Ascending aorta (tissue), 2 donors: ENCODE data around the gene DHRSX. TPM values are rescaled to one million over a fixed set of nuclear protein-coding genes. Genes with fewer than 3 reads are reported as not detected.

Experiments used
- DNase-seq, 2 donors: peaks; one replicate each; pipeline ENCODE4 v3.0.0-alpha.2; 2019; ENCODE audit warnings: low spot score in 2 of 2
- H3K27ac ChIP-seq, 2 donors: fragments of 200-600 bp; sonication (generic); one replicate each; pipeline ENCODE4 v1.5.1; 2016 to 2017; ENCODE audit warnings: mild to moderate bottlenecking in 1 of 2
- H3K27me3 ChIP-seq: fragments of 200-600 bp; sonication (generic); one replicate; pipeline ENCODE4 v1.5.1; 2017
- H3K36me3 ChIP-seq, 2 donors: fragments of 200-600 bp; sonication (generic); one replicate each; pipeline ENCODE4 v1.5.1; 2016
- H3K4me1 ChIP-seq, 2 donors: fragments of 200-600 bp; sonication (generic); one replicate each; pipeline ENCODE4 v1.5.1; 2016 to 2017; ENCODE audit warnings: mild to moderate bottlenecking in 1 of 2
- H3K4me3 ChIP-seq, 2 donors: fragments of 200-600 bp; sonication (generic); one replicate each; pipeline ENCODE4 v1.5.1; 2016 to 2017; ENCODE audit warnings: mild to moderate bottlenecking in 1 of 2
- H3K9me3 ChIP-seq, 2 donors: fragments of 200-600 bp; sonication (generic); one replicate each; pipeline ENCODE4 v1.5.1; 2016
- CTCF ChIP-seq, 3 experiments: fragments of 200-600 bp in 2 of 3; fragments of 450-650 bp in 1 of 3; sonication (generic) in 2 of 3; IDR thresholded peaks; one replicate each; pipeline ENCODE4 v1.5.1; 2016 to 2019; ENCODE audit warnings: antibody characterized with exemption in 3 of 3, mild to moderate bottlenecking in 1 of 3, moderate library complexity in 1 of 3
- intact Hi-C: fragments of 100-400 bp; cut with DNase I; formaldehyde crosslinking; loops from one replicate; pipeline ENCODE4 v1.15.1; 2023
- total RNA-seq: library from RNA; depleted of rRNA; stranded (reverse); fragments of >200 nt; gene quantifications from one replicate; pipeline ENCODE4 v1.1.0, GENCODE V29; 2016

The DHRSX gene
- total RNA-seq, 1 donor from 2014 or later: 13.4 TPM

- Histone ChIP-seq H3K36me3 (no peaks in the 10 kb centered on the region), H3K27me3 (no peaks in the 10 kb centered on the region), H3K27ac (no peak overlapping the region), H3K4me1 (no peaks in the 10 kb centered on the region), H3K9me3 (no peaks in the 10 kb centered on the region), H3K4me3 (no peak overlapping the region)
- no peak for DNase-seq
- intact Hi-C loops: no loop called here
- no peak for TF ChIP-seq CTCF (IDR thresholded peaks at IDR 0.05)
These were observed 49.1 kb downstream of the DHRSX start for GRCh38 chrX:2451501-2452316.

GRCh38 chrX:2450681-2451080 lies 50.1 kb downstream of the DHRSX start:
- no peaks in the 10 kb centered on the region for H3K4me1 ChIP-seq
- H3K27me3 ChIP-seq: no peaks in the 10 kb centered on the region
- no peaks in the 10 kb centered on the region for H3K9me3 ChIP-seq
- TF ChIP-seq CTCF (IDR thresholded peaks at IDR 0.05): no peak
- no peaks in the 10 kb centered on the region for H3K36me3 ChIP-seq
- no peak for DNase-seq
- intact Hi-C loops: no loop called here
- no peak overlapping the region for H3K27ac ChIP-seq
- H3K4me3 ChIP-seq: no peak overlapping the region

GRCh38 chrX:2449135-2449886 lies 51.5 kb downstream of the DHRSX start:
- intact Hi-C loops: no loop called here
- TF ChIP-seq CTCF (IDR thresholded peaks at IDR 0.05): no peak
- Histone ChIP-seq H3K4me1 (no peaks in the 10 kb centered on the region), H3K4me3 (no peak overlapping the region), H3K9me3 (no peaks in the 10 kb centered on the region), H3K27me3 (no peaks in the 10 kb centered on the region), H3K27ac (no peak overlapping the region), H3K36me3 (no peaks in the 10 kb centered on the region)
- no peak for DNase-seq

GRCh38 chrX:2447484-2447883 lies 53.3 kb downstream of the DHRSX start:
- intact Hi-C loops: no loop called here

GRCh38 chrX:2446815-2447214 lies 54.0 kb downstream of the DHRSX start:
- Histone ChIP-seq H3K9me3 (no peaks in the 10 kb centered on the region), H3K36me3 (no peaks in the 10 kb centered on the region), H3K4me1 (no peaks in the 10 kb centered on the region), H3K27me3 (no peaks in the 10 kb centered on the region), H3K27ac (no peak overlapping the region), H3K4me3 (no peak overlapping the region)
- intact Hi-C loops: no loop called here
- no peak for TF ChIP-seq CTCF (IDR thresholded peaks at IDR 0.05)
- DNase-seq: no peak

More at GRCh38 chrX:2447484-2447883, 53.3 kb downstream of the DHRSX start:
- DNase-seq: no peak
- Histone ChIP-seq H3K4me1 (no peaks in the 10 kb centered on the region), H3K27me3 (no peaks in the 10 kb centered on the region), H3K27ac (no peak overlapping the region), H3K9me3 (no peaks in the 10 kb centered on the region), H3K36me3 (no peaks in the 10 kb centered on the region), H3K4me3 (no peak overlapping the region)
- TF ChIP-seq CTCF (IDR thresholded peaks at IDR 0.05): no peak
